ENCODE results near the gene OR5H15. TPM values are rescaled to one million over a fixed set of nuclear protein-coding genes. Genes with fewer than 3 reads are reported as not detected.

OR5H15 gene
- total RNA-seq, 1 experiment from 2014 or later, result not detected

- intact Hi-C loops (cut with micrococcal nuclease), result loop anchor here (10.0 kb wide), 1 partner anchor 393 kb away; no protein-coding TSS in a partner anchor
Observed at GRCh38 chr3:98182196-98182595, 15.7 kb downstream of the OR5H15 start.

GRCh38 chr3:98185180-98185579 lies 18.7 kb downstream of the OR5H15 start:
- no peaks in the 10 kb centered on the region for H3K27me3 ChIP-seq (ENCODE audit: insufficient read depth, low read length)
- DNase-seq (ENCODE audit: low read depth, low spot score), result peak; percentile 10
- ChIA-PET RAD21 (ENCODE audit: low non-redundant PET in 1 of 2, low total read pairs in 2 of 2, uncharacterized antibody in 2 of 2, unreplicated experiment in 2 of 2) (interaction anchor here in 1 of 2 experiments (1.2 kb wide), 1 partner anchor 147 kb away, joined by 5 read pairs; no protein-coding TSS in a partner anchor), CTCF (interaction anchor here (1.0 to 2.2 kb wide), 2 partner anchors 144 to 146 kb away, joined by 3 to 18 read pairs; no protein-coding TSS in a partner anchor), POLR2A (no interaction called here)
- intact Hi-C loops (cut with micrococcal nuclease), result loop anchor here (1.0 to 10.0 kb wide), 2 partner anchors 146 to 390 kb away; no protein-coding TSS in a partner anchor
- no peaks in the 10 kb centered on the region for H3K79me2 ChIP-seq (ENCODE audit: insufficient read depth, low read length)
- H3K4me1 ChIP-seq (ENCODE audit: control insufficient read depth in 1 of 2, insufficient read depth in 2 of 2, low read length in 2 of 2), result no peaks in the 10 kb centered on the region
- H4K20me1 ChIP-seq (ENCODE audit: insufficient read depth), result no peaks in the 10 kb centered on the region
- no TSS peak for BruUV-seq (replicated peaks)
- no peak overlapping the region for H2AFZ ChIP-seq (ENCODE audit: low read depth, low read length, poor library complexity, severe bottlenecking)
- ATAC-seq, result peak; percentile 75; the same call in 1 of the 2 replicates
- no peaks in the 10 kb centered on the region for H3K9me3 ChIP-seq (ENCODE audit: control insufficient read depth in 1 of 2, insufficient read depth in 1 of 2, low read depth in 1 of 2, low read length in 2 of 2)
- no peak overlapping the region for H3K4me3 ChIP-seq (replicated peaks in 1 of 2; ENCODE audit: low read depth in 1 of 2, low read length in 2 of 2)
- no peaks in the 10 kb centered on the region for H3K36me3 ChIP-seq (ENCODE audit: control insufficient read depth in 1 of 2, insufficient read depth in 2 of 2, low read length in 2 of 2)
- no peak overlapping the region for H3K4me2 ChIP-seq (ENCODE audit: low read length)
- no peaks in the 10 kb centered on the region for H3K9me2 ChIP-seq (ENCODE audit: insufficient read depth)
- H3K9ac ChIP-seq (ENCODE audit: low read length), result no peak overlapping the region
- H3K27ac ChIP-seq (ENCODE audit: low read depth, low read length), result no peak overlapping the region
- TF ChIP-seq ELF1 (IDR thresholded peaks at IDR 0.05; ENCODE audit: borderline replicate concordance, low read depth) (no peak), ZNF274 (IDR thresholded peaks at IDR 0.05; ENCODE audit: low read depth, low read length) (no peak), SP1 (IDR thresholded peaks at IDR 0.05; ENCODE audit: low read depth) (no peak), CBX3 (IDR thresholded peaks at IDR 0.05; ENCODE audit: low read depth) (no peak), EZH2phosphoT487 (IDR thresholded peaks at IDR 0.05; ENCODE audit: borderline replicate concordance) (no peak), ZBTB33 (IDR thresholded peaks at IDR 0.05; ENCODE audit: extremely low read depth, insufficient replicate concordance, low read length) (no peak), FOSL1 (IDR thresholded peaks at IDR 0.05; ENCODE audit: low read depth) (no peak), ZFX (IDR thresholded peaks at IDR 0.05) (no peak)

More at GRCh38 chr3:98182196-98182595, 15.7 kb downstream of the OR5H15 start:
- no peaks in the 10 kb centered on the region for H3K79me2 ChIP-seq (ENCODE audit: insufficient read depth, low read length)
- no TSS peak for BruUV-seq (replicated peaks)
- no peak overlapping the region for H3K4me2 ChIP-seq (ENCODE audit: low read length)
- H3K4me3 ChIP-seq (replicated peaks in 1 of 2; ENCODE audit: low read depth in 1 of 2, low read length in 2 of 2), result no peak overlapping the region
- no peaks in the 10 kb centered on the region for H3K9me3 ChIP-seq (ENCODE audit: control insufficient read depth in 1 of 2, insufficient read depth in 1 of 2, low read depth in 1 of 2, low read length in 2 of 2)
- no peaks in the 10 kb centered on the region for H3K9me2 ChIP-seq (ENCODE audit: insufficient read depth)
- H3K36me3 ChIP-seq (ENCODE audit: control insufficient read depth in 1 of 2, insufficient read depth in 2 of 2, low read length in 2 of 2), result no peaks in the 10 kb centered on the region
- POLR2A ChIA-PET, result no interaction called here
- no peak overlapping the region for H3K27ac ChIP-seq (ENCODE audit: low read depth, low read length)
- H4K20me1 ChIP-seq (ENCODE audit: insufficient read depth), result no peaks in the 10 kb centered on the region
- RAD21 ChIA-PET (ENCODE audit: low non-redundant PET in 1 of 2, low total read pairs in 2 of 2, uncharacterized antibody in 2 of 2, unreplicated experiment in 2 of 2), result no interaction called here
- no peak for TF ChIP-seq RAD21 (IDR thresholded peaks at IDR 0.05; ENCODE audit: low read depth)
- TF ChIP-seq, protein P1, sequence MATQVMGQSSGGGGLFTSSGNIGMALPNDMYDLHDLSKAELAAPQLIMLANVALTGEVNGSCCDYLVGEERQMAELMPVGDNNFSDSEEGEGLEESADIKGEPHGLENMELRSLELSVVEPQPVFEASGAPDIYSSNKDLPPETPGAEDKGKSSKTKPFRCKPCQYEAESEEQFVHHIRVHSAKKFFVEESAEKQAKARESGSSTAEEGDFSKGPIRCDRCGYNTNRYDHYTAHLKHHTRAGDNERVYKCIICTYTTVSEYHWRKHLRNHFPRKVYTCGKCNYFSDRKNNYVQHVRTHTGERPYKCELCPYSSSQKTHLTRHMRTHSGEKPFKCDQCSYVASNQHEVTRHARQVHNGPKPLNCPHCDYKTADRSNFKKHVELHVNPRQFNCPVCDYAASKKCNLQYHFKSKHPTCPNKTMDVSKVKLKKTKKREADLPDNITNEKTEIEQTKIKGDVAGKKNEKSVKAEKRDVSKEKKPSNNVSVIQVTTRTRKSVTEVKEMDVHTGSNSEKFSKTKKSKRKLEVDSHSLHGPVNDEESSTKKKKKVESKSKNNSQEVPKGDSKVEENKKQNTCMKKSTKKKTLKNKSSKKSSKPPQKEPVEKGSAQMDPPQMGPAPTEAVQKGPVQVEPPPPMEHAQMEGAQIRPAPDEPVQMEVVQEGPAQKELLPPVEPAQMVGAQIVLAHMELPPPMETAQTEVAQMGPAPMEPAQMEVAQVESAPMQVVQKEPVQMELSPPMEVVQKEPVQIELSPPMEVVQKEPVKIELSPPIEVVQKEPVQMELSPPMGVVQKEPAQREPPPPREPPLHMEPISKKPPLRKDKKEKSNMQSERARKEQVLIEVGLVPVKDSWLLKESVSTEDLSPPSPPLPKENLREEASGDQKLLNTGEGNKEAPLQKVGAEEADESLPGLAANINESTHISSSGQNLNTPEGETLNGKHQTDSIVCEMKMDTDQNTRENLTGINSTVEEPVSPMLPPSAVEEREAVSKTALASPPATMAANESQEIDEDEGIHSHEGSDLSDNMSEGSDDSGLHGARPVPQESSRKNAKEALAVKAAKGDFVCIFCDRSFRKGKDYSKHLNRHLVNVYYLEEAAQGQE (IDR thresholded peaks at IDR 0.05; ENCODE audit: low read depth), result no peak
- TF ChIP-seq CBX3 (IDR thresholded peaks at IDR 0.05; ENCODE audit: low read depth), result no peak
- CTCF ChIA-PET, result no interaction called here
- DNase-seq (ENCODE audit: low read depth, low spot score) (no peak), ATAC-seq (no peak)
- H3K27me3 ChIP-seq (ENCODE audit: insufficient read depth, low read length), result no peaks in the 10 kb centered on the region
- no peak overlapping the region for H3K9ac ChIP-seq (ENCODE audit: low read length)
- no peak overlapping the region for H2AFZ ChIP-seq (ENCODE audit: low read depth, low read length, poor library complexity, severe bottlenecking)
- no peaks in the 10 kb centered on the region for H3K4me1 ChIP-seq (ENCODE audit: control insufficient read depth in 1 of 2, insufficient read depth in 2 of 2, low read length in 2 of 2)

Data from HCT116 (cell line).